Keratinocyte (primary cell): Measurements from ENCODE around the gene CASTOR1. TPM values are rescaled to one million over a fixed set of nuclear protein-coding genes. Genes with fewer than 3 reads are reported as not detected.

Experiments
- DNase-seq: peaks from one replicate; pipeline ENCODE4 v3.0.0-alpha.2; 2011; ENCODE audit warnings: low read depth, missing footprints, low spot score
- FAIRE-seq: peaks from 2 replicates; lab custom pipeline; 2011; peaks lifted over from hg19 to GRCh38; lab: Jason Lieb, UNC
- H2AFZ ChIP-seq: 2 replicates; pipeline ENCODE4 v1.6.0; 2012; ENCODE audit warnings: low read length, control low read depth, inconsistent platforms; ENCODE audit not compliant: control insufficient read depth
- H3K27ac ChIP-seq: 2 replicates; pipeline ENCODE4 v1.5.1; 2011; ENCODE audit warnings: low read length; ENCODE audit not compliant: control insufficient read depth, insufficient read depth
- H3K27me3 ChIP-seq: 3 replicates; pipeline ENCODE4 v1.6.0; 2011; ENCODE audit warnings: low read length; ENCODE audit not compliant: control insufficient read depth, insufficient read depth; ENCODE audit errors: extremely low read depth
- H3K36me3 ChIP-seq, 2 experiments: 2 replicates in 1 of 2; 3 replicates in 1 of 2; pipeline ENCODE4 v1.5.1; 2011; ENCODE audit warnings: low read length in 2 of 2, mild to moderate bottlenecking in 1 of 2; ENCODE audit not compliant: control insufficient read depth in 2 of 2, insufficient read depth in 2 of 2; ENCODE audit errors: extremely low read depth in 1 of 2
- H3K4me1 ChIP-seq: 3 replicates; pipeline ENCODE4 v1.5.1; 2011; ENCODE audit warnings: low read length; ENCODE audit not compliant: control insufficient read depth, insufficient read depth; ENCODE audit errors: extremely low read depth
- H3K4me2 ChIP-seq: 3 replicates; pipeline ENCODE4 v1.6.0; 2011; ENCODE audit warnings: low read depth, low read length; ENCODE audit not compliant: control insufficient read depth, insufficient read depth; ENCODE audit errors: extremely low read depth
- H3K4me3 ChIP-seq, 3 experiments: fragments of 200-600 bp in 1 of 3; sonication (generic) in 1 of 3; 2 replicates in 2 of 3; 3 replicates in 1 of 3; pipeline ENCODE4 v1.5.1; 2011 to 2016; ENCODE audit warnings: low read length in 3 of 3, mild to moderate bottlenecking in 3 of 3, control low read depth in 2 of 3, inconsistent platforms in 1 of 3, low read depth in 1 of 3, mixed read lengths in 1 of 3, mixed run types in 1 of 3, moderate library complexity in 1 of 3; ENCODE audit not compliant: control insufficient read depth in 2 of 3, insufficient read depth in 2 of 3; ENCODE audit errors: extremely low read depth in 1 of 3
- H3K79me2 ChIP-seq: 2 replicates; pipeline ENCODE4 v1.6.0; 2012; ENCODE audit warnings: low read length; ENCODE audit not compliant: control insufficient read depth, insufficient read depth
- H3K9ac ChIP-seq: 3 replicates; pipeline ENCODE4 v1.6.0; 2011; ENCODE audit warnings: low read length; ENCODE audit not compliant: control insufficient read depth, insufficient read depth; ENCODE audit errors: extremely low read depth
- H3K9me1 ChIP-seq: 3 replicates; pipeline ENCODE4 v1.6.0; 2011; ENCODE audit warnings: low read length; ENCODE audit not compliant: control insufficient read depth, insufficient read depth; ENCODE audit errors: extremely low read depth
- H3K9me3 ChIP-seq: 2 replicates; pipeline ENCODE4 v1.5.1; 2012; ENCODE audit warnings: low read depth, low read length; ENCODE audit not compliant: control insufficient read depth
- H4K20me1 ChIP-seq: 3 replicates; pipeline ENCODE4 v1.6.0; 2011; ENCODE audit warnings: low read length; ENCODE audit not compliant: control insufficient read depth, insufficient read depth; ENCODE audit errors: extremely low read depth
- EZH2 ChIP-seq: IDR thresholded peaks from one replicate; pipeline ENCODE4 v1.6.1; 2012; ENCODE audit warnings: inconsistent platforms, mild to moderate bottlenecking, low read length, moderate library complexity
- dilution Hi-C: fragments of 300-500 bp; cut with MboI; formaldehyde crosslinking; loops from one replicate; pipeline ENCODE4 v1.7.0; 2020; ENCODE audit warnings: low sequenced_read_pairs; ENCODE audit not compliant: extremely low pct_ligation_motif_present
- polyA plus RNA-seq, 5 experiments: library from polyadenylated mRNA; depleted of rRNA in 3 of 5; stranded (reverse) in 3 of 5; stranded (forward) in 1 of 5; unstranded in 1 of 5; fragments of >200 nt; gene quantifications; 1 replicate in 1 of 5; 2 replicates in 3 of 5; 3 replicates in 1 of 5; pipeline versions ENCODE4 v1.2.1 to v1.2.3, GENCODE V29; 2011 to 2012; ENCODE audit warnings: missing spikeins in 2 of 5, low read depth in 1 of 5, low replicate concordance in 1 of 5
- TF ChIP-seq, protein P1 (sequence below), 3 experiments: IDR thresholded peaks in 1 of 3; conservative IDR thresholded peaks in 1 of 3; optimal IDR thresholded peaks in 1 of 3; 2 replicates in 2 of 3; 3 replicates in 1 of 3; pipeline versions ENCODE3 to v1.5.1; 2011; ENCODE audit warnings: low read length in 3 of 3, mild to moderate bottlenecking in 3 of 3, moderate library complexity in 2 of 3, control low read depth in 1 of 3, inconsistent platforms in 1 of 3; ENCODE audit not compliant: insufficient read depth in 2 of 3; ENCODE audit errors: extremely low read depth in 1 of 3

CASTOR1 gene
- polyA plus RNA-seq, 1 donor (not counting 4 experiments of a cell fraction or from before 2014, with no cell fraction given), result 9.1 TPM

DNA sequence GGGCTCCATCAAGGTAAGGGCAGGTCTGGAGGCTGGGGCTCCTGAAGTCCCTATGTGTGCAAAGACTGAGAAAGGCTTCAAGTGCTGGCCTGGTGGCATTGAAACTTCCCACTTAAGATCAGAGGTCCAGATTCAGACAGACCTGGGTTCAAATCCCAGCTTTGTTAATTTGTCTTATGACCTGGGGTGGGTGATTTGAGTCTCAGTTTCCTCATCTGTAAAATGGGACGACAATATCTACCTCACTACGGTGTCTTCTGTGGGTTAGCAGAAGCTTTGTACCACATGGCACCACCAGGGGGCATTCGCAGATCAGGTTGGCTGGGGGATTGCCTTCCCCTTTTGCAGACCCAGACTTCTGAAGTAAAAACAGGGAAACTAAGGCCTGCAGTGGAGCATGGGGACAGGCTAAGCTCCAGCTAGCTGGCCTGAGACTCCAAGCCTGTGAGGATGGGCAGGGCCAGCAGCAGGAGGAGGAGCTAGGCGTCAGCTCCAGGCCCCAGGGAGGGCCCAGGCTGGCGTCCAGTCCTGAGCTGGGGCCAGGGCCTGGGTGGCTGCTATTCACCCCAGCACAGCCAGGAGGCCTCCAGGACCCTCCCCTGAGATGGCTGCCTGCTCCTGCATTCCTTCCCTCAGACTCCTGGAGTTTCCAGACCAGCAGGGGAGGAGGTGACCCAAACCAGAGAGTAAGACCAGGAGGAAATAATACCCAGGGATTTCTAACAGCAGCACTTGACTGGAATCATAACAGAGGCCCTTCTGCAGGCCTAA lies 1.5 kb downstream of the CASTOR1 start:
- Histone ChIP-seq H3K27me3 (no peaks in the 10 kb centered on the region), H3K27ac (no peak overlapping the region), H3K4me1 (peaks cover 26% of the 10 kb centered on the region), H3K79me2 (no peaks in the 10 kb centered on the region), H3K9ac (no peak overlapping the region), H4K20me1 (no peaks in the 10 kb centered on the region), H3K9me3 (no peaks in the 10 kb centered on the region), H3K4me3 (peak overlapping the region in 1 of 3 experiments; percentile 4), H3K9me1 (no peaks in the 10 kb centered on the region), H3K36me3 (peaks cover 6 to 14% of the 10 kb centered on the region in 2 experiments), H3K4me2 (no peak overlapping the region), H2AFZ (no peak overlapping the region)
- peak; percentile 88 for FAIRE-seq
- dilution Hi-C loops, result no loop called here
- TF ChIP-seq EZH2, result no peak
- TF ChIP-seq, protein P1, sequence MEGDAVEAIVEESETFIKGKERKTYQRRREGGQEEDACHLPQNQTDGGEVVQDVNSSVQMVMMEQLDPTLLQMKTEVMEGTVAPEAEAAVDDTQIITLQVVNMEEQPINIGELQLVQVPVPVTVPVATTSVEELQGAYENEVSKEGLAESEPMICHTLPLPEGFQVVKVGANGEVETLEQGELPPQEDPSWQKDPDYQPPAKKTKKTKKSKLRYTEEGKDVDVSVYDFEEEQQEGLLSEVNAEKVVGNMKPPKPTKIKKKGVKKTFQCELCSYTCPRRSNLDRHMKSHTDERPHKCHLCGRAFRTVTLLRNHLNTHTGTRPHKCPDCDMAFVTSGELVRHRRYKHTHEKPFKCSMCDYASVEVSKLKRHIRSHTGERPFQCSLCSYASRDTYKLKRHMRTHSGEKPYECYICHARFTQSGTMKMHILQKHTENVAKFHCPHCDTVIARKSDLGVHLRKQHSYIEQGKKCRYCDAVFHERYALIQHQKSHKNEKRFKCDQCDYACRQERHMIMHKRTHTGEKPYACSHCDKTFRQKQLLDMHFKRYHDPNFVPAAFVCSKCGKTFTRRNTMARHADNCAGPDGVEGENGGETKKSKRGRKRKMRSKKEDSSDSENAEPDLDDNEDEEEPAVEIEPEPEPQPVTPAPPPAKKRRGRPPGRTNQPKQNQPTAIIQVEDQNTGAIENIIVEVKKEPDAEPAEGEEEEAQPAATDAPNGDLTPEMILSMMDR (optimal IDR thresholded peaks at IDR 0.05 in 1 of 3, IDR thresholded peaks at IDR 0.05 in 1 of 3, conservative IDR thresholded peaks at IDR 0.05 in 1 of 3; ENCODE audit: extremely low read depth in 1 of 3, insufficient read depth in 2 of 3, low read length in 3 of 3), result peak; percentile 77 to 88 (median 83)
- DNase-seq, result peak; percentile 84

GRCh38 chr22:30286813-30287647 lies 2.3 kb downstream of the CASTOR1 start:
- H3K79me2 ChIP-seq, result no peaks in the 10 kb centered on the region
- TF ChIP-seq, protein P1 (optimal IDR thresholded peaks at IDR 0.05 in 1 of 3, IDR thresholded peaks at IDR 0.05 in 1 of 3, conservative IDR thresholded peaks at IDR 0.05 in 1 of 3; ENCODE audit: extremely low read depth in 1 of 3, insufficient read depth in 2 of 3, low read length in 3 of 3), result peak; percentile 88 to 98 (median 91)
- TF ChIP-seq EZH2, result no peak
- peaks cover 0 to 9% of the 10 kb centered on the region in 2 experiments for H3K36me3 ChIP-seq
- dilution Hi-C loops, result no loop called here
- no peak overlapping the region for H3K9ac ChIP-seq
- no peaks in the 10 kb centered on the region for H3K27me3 ChIP-seq
- no peak overlapping the region for H3K4me2 ChIP-seq
- H3K9me1 ChIP-seq, result no peaks in the 10 kb centered on the region
- H3K9me3 ChIP-seq, result no peaks in the 10 kb centered on the region
- H4K20me1 ChIP-seq, result no peaks in the 10 kb centered on the region
- no peak overlapping the region for H3K4me3 ChIP-seq
- no peak overlapping the region for H2AFZ ChIP-seq
- FAIRE-seq (no peak), DNase-seq (no peak)
- H3K4me1 ChIP-seq, result peaks cover 26% of the 10 kb centered on the region
- no peak overlapping the region for H3K27ac ChIP-seq
